Measurements from ENCODE around the gene DOHH. TPM values are rescaled to one million over a fixed set of nuclear protein-coding genes. Genes with fewer than 3 reads are reported as not detected.

The DOHH gene
- total RNA-seq, 1 experiment from 2014 or later: 24.9 TPM

DNA sequence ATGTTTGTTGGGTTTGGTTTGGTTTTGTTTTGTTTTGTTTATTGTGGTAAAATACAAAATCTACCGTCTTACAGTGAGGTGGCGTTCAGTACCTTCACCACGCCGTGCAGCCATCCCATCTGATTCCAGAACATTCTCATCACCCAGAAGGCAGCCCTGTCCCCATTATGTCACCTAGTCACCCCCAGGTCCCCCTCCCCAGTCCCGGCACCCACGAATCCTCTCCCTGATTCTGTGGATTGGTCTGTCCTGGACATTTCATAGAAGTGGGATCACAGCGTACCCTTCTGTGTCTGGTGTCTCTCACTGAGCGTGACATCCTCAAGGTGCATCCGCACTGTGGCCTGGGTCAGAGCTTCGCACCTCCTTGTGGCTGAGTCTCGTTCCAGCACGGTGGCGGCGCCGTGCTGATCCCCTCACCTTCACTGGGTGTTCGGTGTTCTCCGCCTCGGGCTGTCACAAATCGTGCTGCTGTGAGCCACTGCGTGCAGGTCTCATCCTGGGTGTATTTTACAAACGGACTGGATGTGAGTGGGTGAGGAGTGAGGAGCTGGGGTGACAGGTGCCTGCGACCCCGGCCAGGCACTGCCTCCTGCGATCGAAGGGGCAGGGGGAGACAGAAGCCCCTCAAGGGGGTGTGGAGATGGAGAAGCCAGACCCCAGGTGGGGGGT lies 37.9 kb upstream of the DOHH start:
- ChIA-PET POLR2A (no interaction called here), CTCF (no interaction called here)
- DNase-seq (ENCODE audit: low read depth, low spot score) (no peak), ATAC-seq (peak; percentile 27)
- Histone ChIP-seq H3K36me3 (ENCODE audit: control insufficient read depth, insufficient read depth, low read length) (no peaks in the 10 kb centered on the region; the same call in 1 of the 2 replicates), H3K27me3 (ENCODE audit: control insufficient read depth, insufficient read depth, low read length) (no peaks in the 10 kb centered on the region), H3K4me3 (ENCODE audit: low read depth in 2 of 2, low read length in 2 of 2) (no peak overlapping the region), H3K27ac (ENCODE audit: low read length) (peak overlapping the region; percentile 23; the same call in 1 of the 2 replicates), H3K4me1 (ENCODE audit: control insufficient read depth, insufficient read depth, low read length) (peaks cover 7% of the 10 kb centered on the region; the same call in 1 of the 2 replicates), H3K9me3 (ENCODE audit: control insufficient read depth, insufficient read depth, low read depth, low read length) (no peaks in the 10 kb centered on the region)
- 0 out of 2 replicates have a peak, but pooled peaks have one; percentile 48 for TF ChIP-seq POLR2AphosphoS5 (IDR thresholded peaks at IDR 0.05; ENCODE audit: low read depth, low read length)
- TF ChIP-seq, protein P1, sequence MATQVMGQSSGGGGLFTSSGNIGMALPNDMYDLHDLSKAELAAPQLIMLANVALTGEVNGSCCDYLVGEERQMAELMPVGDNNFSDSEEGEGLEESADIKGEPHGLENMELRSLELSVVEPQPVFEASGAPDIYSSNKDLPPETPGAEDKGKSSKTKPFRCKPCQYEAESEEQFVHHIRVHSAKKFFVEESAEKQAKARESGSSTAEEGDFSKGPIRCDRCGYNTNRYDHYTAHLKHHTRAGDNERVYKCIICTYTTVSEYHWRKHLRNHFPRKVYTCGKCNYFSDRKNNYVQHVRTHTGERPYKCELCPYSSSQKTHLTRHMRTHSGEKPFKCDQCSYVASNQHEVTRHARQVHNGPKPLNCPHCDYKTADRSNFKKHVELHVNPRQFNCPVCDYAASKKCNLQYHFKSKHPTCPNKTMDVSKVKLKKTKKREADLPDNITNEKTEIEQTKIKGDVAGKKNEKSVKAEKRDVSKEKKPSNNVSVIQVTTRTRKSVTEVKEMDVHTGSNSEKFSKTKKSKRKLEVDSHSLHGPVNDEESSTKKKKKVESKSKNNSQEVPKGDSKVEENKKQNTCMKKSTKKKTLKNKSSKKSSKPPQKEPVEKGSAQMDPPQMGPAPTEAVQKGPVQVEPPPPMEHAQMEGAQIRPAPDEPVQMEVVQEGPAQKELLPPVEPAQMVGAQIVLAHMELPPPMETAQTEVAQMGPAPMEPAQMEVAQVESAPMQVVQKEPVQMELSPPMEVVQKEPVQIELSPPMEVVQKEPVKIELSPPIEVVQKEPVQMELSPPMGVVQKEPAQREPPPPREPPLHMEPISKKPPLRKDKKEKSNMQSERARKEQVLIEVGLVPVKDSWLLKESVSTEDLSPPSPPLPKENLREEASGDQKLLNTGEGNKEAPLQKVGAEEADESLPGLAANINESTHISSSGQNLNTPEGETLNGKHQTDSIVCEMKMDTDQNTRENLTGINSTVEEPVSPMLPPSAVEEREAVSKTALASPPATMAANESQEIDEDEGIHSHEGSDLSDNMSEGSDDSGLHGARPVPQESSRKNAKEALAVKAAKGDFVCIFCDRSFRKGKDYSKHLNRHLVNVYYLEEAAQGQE (IDR thresholded peaks at IDR 0.05; ENCODE audit: insufficient read depth in 1 of 2, low read depth in 2 of 2, low read length in 1 of 2): no peak
- BruUV-seq (replicated peaks): no TSS peak
- intact Hi-C loops (cut with micrococcal nuclease; ENCODE audit: unreplicated experiment): no loop called here
- in situ Hi-C loops (cut with HindIII; ENCODE audit: low pct_unique_long_range_greater_than_20kb, low sequenced_read_pairs): no loop called here

DNA sequence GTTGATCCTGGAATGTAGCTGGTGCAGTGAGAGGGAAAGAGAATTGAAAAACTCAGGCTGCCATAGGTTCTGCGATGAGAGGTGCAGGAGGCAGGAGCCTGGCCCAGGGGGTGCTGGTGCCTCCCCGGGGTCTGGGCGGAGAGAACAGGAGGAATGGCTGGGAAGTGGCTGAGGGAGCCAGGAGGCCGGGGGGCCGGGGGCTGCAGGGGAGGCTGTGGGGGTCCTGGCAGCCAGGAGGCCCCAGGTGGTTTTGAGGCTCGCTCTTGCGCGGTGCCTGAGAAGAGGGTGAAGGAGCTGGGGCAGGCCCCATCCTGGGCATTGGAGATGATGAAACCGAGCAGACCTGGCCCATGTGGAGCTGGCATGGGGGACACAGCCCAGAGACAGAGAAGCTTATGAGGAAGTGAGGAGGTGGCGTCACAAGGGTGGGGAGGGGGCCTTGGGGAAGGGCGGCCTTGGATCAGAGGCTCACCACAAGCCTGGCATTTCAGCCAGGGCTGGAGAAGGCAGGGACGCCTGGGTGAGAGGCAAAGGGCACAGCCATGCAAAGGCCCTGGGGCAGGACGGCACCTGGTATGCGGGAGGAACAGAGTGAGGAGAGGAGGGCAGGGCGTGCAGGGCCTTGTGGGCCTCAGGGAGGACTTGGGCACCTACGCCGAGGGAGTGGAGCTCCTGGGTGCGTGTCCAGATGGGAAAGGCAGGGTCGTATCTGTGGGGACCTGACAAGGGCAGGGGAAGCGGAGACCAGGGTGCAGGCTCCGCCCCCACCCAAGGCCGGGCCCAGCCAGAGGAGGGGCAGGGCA lies 37.2 kb upstream of the DOHH start:
- Histone ChIP-seq H3K27ac (ENCODE audit: low read length) (no peak overlapping the region; the same call in 1 of the 2 replicates), H3K36me3 (ENCODE audit: control insufficient read depth, insufficient read depth, low read length) (no peaks in the 10 kb centered on the region; the same call in 1 of the 2 replicates), H3K4me1 (ENCODE audit: control insufficient read depth, insufficient read depth, low read length) (peaks cover 7% of the 10 kb centered on the region; the same call in 1 of the 2 replicates), H3K9me3 (ENCODE audit: control insufficient read depth, insufficient read depth, low read depth, low read length) (no peaks in the 10 kb centered on the region), H3K27me3 (ENCODE audit: control insufficient read depth, insufficient read depth, low read length) (no peaks in the 10 kb centered on the region), H3K4me3 (ENCODE audit: low read depth in 2 of 2, low read length in 2 of 2) (no peak overlapping the region)
- POLR2A ChIA-PET: no interaction called here
- in situ Hi-C loops (cut with HindIII; ENCODE audit: low pct_unique_long_range_greater_than_20kb, low sequenced_read_pairs) (no loop called here), intact Hi-C loops (cut with micrococcal nuclease; ENCODE audit: unreplicated experiment) (no loop called here)
- CTCF ChIA-PET: interaction anchor here (0.5 kb wide), 1 partner anchor 16 kb away, joined by 10 read pairs; no protein-coding TSS in a partner anchor
- TF ChIP-seq TCF7L2 (IDR thresholded peaks at IDR 0.05; ENCODE audit: low read depth, low read length): no peak
- TF ChIP-seq SIN3A (IDR thresholded peaks at IDR 0.05; ENCODE audit: borderline replicate concordance, insufficient read depth, low read depth, low read length): 0 out of 2 replicates have a peak, but pooled peaks have one; percentile 47
- peak; percentile 72 for TF ChIP-seq POLR2AphosphoS5 (IDR thresholded peaks at IDR 0.05; ENCODE audit: low read depth, low read length)
- TSS peak; percentile 60 for BruUV-seq (replicated peaks)
- DNase-seq (ENCODE audit: low read depth, low spot score): no peak
- peak; percentile 62 for ATAC-seq

DNA sequence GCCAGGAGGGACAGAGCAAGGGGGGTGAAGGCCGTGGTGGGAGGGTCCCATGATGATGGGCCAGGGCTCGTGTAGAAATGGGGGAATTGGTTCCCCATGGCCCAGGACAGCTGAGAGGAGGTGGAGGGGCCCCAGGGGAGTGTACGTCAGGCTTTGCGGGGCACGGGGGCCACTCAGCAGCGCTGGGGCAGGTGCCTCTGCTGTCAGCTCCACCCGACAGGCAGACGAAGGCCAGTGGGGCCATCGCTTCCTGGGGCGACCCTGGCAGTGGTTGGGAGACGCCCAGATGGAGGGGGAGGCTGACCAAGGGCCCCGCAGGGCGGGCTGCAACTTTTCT lies 36.6 kb upstream of the DOHH start:
- ChIA-PET CTCF (no interaction called here), POLR2A (no interaction called here)
- DNase-seq (ENCODE audit: low read depth, low spot score) (no peak), ATAC-seq (peak; percentile 4; the same call in 1 of the 2 replicates)
- intact Hi-C loops (cut with micrococcal nuclease; ENCODE audit: unreplicated experiment) (no loop called here), in situ Hi-C loops (cut with HindIII; ENCODE audit: low pct_unique_long_range_greater_than_20kb, low sequenced_read_pairs) (no loop called here)
- no TSS peak for BruUV-seq (replicated peaks)
- Histone ChIP-seq H3K4me1 (ENCODE audit: control insufficient read depth, insufficient read depth, low read length) (peaks cover 7% of the 10 kb centered on the region; the same call in 1 of the 2 replicates), H3K9me3 (ENCODE audit: control insufficient read depth, insufficient read depth, low read depth, low read length) (no peaks in the 10 kb centered on the region), H3K27me3 (ENCODE audit: control insufficient read depth, insufficient read depth, low read length) (no peaks in the 10 kb centered on the region), H3K27ac (ENCODE audit: low read length) (no peak overlapping the region), H3K36me3 (ENCODE audit: control insufficient read depth, insufficient read depth, low read length) (no peaks in the 10 kb centered on the region; the same call in 1 of the 2 replicates), H3K4me3 (ENCODE audit: low read depth in 2 of 2, low read length in 2 of 2) (no peak overlapping the region)
- TF ChIP-seq SIN3A (IDR thresholded peaks at IDR 0.05; ENCODE audit: borderline replicate concordance, insufficient read depth, low read depth, low read length) (no peak), POLR2AphosphoS5 (IDR thresholded peaks at IDR 0.05; ENCODE audit: low read depth, low read length) (no peak), TCF7L2 (IDR thresholded peaks at IDR 0.05; ENCODE audit: low read depth, low read length) (no peak)
- TF ChIP-seq, protein P1 (IDR thresholded peaks at IDR 0.05; ENCODE audit: insufficient read depth in 1 of 2, low read depth in 2 of 2, low read length in 1 of 2): no peak
- TF ChIP-seq, protein P2, sequence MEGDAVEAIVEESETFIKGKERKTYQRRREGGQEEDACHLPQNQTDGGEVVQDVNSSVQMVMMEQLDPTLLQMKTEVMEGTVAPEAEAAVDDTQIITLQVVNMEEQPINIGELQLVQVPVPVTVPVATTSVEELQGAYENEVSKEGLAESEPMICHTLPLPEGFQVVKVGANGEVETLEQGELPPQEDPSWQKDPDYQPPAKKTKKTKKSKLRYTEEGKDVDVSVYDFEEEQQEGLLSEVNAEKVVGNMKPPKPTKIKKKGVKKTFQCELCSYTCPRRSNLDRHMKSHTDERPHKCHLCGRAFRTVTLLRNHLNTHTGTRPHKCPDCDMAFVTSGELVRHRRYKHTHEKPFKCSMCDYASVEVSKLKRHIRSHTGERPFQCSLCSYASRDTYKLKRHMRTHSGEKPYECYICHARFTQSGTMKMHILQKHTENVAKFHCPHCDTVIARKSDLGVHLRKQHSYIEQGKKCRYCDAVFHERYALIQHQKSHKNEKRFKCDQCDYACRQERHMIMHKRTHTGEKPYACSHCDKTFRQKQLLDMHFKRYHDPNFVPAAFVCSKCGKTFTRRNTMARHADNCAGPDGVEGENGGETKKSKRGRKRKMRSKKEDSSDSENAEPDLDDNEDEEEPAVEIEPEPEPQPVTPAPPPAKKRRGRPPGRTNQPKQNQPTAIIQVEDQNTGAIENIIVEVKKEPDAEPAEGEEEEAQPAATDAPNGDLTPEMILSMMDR (IDR thresholded peaks at IDR 0.05): no peak

Measured in Panc1 (cell line).